ENCODE data around the gene CELA2B.
"Not testable (repeated sequence)": the region's sequence is repeated elsewhere in the genome, so short reads cannot be mapped to it uniquely, and the experiment has no call there.

CELA2B gene

DNA sequence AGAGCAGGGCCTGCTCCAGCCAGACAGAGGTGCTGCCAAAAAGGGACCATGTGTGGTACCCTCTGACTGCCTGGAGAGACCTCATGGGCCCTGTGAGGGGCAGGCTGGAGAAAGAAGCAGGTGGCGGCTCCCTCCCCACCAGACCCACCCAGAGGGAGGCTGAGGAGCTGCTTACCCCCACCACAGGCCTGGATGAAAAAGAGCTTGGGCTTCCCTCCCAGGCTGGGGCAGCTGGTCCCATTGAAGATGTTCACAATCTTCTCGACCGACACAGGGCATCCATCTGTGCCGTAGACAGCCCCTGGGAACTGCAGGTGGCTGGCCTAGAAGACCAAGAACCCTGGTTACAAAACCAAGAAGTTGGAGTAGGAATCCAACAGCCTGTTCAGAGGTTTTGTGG lies 28.5 kb downstream of the CELA2B start:
- no peak for DNase-seq

- DNase-seq = no peak
Measured at GRCh38 chr1:15506831-15507230, 30.9 kb downstream of the CELA2B start.

- DNase-seq = no peak
Measured at GRCh38 chr1:15507278-15507677, 31.4 kb downstream of the CELA2B start.

- DNase-seq = no peak
Measured at GRCh38 chr1:15508700-15509487, 33.0 kb downstream of the CELA2B start.

DNA sequence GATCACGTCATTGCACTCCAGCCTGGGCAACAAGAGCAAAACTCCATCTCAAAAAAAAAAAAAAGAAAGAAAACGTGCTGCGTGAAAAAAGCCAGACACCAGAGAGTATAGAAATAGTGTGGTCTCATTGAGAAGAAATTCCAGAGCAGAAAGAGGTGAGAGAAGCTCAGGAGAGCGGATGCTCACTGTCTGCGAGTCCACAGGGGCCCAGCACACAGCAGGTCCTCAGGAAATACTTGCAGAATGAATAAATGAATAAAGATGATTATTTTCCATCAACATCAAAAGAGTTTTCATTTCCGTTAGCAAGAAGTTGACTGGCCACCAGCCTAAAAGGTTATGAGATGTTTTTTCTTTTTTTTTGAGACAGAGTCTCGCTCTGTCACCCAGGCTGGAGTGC lies 33.7 kb downstream of the CELA2B start:
- DNase-seq = no peak

DNA sequence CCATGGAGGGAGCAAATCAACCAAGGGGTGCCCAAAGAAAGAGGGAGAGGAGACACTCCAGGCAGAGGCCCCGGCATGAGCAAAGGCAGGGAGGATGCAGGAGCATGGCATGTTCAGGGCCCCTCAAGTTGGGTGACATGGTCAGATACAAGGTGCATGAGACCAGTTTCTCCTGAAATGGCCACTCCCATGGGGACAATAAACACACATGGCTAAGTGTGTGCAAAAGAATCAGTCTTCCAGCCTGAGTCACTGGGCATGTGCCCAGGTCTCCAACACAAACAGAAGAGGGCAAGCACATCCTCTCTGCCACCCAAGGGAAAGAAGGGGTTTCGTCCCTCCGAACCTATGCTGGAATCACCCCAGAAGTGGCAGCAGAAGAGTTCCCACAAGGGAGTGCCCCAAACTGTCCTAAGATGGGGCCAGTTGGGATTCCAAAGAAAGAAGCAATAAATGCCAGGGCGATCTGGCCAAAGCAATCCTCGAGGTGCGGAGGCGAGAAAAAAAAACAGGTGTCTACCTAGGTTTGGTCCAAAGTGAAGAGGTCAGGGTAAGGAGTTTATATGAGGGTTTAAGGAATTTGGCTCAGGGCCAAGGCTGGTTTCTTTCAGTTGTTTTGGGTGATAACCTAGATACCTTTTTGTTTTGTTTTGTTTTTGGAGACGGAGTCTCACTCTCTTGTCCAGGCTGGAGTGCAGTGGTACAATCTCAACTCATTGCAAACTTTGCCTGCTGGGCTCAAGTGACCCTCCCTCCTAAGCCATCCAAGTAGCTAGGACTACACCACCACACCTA lies 34.9 kb downstream of the CELA2B start:
- no peak for DNase-seq

- DNase-seq = peak; percentile 36
Measured at GRCh38 chr1:15513192-15513591, 37.3 kb downstream of the CELA2B start.

DNA sequence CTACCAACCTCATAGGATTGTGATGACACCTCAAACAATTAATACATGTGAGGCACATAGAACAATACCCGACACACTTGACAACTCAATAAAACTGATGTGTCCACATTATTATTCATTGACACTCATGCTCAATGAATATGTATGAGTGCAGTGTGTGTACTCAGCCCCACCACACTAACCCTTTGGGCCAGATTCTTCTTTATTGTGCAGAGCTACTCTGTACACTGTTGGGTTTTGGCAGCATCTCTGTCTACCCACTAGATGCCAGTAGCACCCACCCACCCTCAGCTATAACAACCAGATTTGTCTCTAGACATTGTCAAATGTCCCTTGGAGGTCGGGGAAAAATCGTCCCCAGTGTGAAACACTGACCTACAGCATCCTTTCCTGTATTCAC lies 38.0 kb downstream of the CELA2B start:
- no peak for DNase-seq

DNA sequence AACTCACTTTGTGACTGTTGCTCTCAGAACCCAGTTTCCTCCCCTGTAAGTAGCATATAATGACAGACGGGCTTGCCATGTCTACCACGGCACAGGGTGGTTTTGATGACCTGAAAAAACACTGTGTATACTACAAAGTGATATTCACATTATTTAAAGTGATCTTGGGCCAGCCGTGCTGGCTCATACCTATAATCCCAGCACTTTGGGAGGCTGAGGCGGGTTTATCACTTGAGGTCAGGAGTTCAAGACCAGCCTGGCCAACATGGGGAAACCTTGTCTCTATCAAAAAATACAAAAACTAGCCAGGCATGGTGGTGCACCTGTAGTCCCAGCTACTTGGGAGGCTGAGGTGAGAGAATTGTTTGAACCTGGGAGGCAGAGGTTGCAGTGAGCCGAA lies 38.7 kb downstream of the CELA2B start:
- DNase-seq = not testable (repeated sequence)

- DNase-seq = peak; percentile 34
Measured at GRCh38 chr1:15515022-15515663, 39.2 kb downstream of the CELA2B start.

GRCh38 chr1:15519625-15520024 lies 43.7 kb downstream of the CELA2B start:
- DNase-seq = no peak

GRCh38 chr1:15521206-15521906 lies 45.5 kb downstream of the CELA2B start:
- not testable (repeated sequence) for DNase-seq

- DNase-seq = no peak
Measured at GRCh38 chr1:15522551-15522950, 46.6 kb downstream of the CELA2B start.

- no peak for DNase-seq
Measured at GRCh38 chr1:15523104-15524020, 47.5 kb downstream of the CELA2B start.

DNA sequence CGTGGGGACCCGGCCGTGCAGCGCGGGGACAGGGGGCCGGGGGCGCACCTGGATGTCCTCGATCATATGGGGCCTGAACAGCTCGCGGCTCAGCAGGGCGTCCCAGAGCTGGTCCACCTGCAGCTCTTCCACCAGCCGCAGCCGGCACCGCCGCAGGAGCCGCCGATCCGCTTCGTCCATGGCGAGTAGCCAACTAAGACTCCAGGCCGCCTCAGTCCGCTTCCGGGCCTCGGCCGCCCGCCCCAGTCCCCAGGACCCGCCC lies 48.0 kb downstream of the CELA2B start, which contains the start of gene CASP9:
TSS of gene CASP9 (minus strand) at position 195 of the 262 bp plus-strand sequence. CDS start at position 180, 15 bp downstream.
- no peak for DNase-seq

DNA sequence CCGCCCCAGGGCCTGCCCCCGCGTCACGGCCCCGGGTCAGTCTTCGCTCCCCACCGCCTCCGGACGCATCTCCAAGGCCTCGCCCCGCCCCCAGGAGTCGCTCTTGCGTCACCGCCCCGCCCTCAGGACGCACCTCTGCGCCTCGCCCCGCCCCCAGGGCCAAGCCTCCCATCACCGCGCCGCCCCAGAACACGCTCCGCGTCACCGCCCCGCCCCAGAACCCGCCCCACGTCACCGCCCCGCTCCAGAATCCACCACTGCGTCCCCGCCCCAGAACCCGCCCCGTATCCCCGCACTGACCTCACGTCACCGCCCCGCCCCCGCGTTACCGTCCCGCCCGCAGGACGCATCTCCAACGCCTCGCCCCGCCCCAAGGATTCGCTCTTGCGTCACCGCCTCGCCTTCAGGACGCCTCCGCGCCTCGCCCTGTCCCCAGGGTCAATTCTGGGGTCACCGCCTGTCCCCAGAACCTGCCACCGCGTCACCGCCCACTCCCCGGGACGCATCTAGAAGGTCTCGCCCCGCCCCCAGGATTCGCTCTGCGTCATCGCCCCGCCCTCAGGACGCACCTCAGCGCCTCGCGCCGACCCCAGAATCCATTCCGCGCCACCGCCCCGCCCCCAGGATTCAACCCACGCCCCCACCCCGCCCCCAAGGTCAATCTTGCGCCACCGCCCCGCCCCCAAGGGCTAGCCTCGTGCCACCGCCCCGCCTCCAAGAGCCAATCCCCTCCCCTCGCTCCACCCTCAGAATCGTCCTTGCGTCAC lies 48.6 kb downstream of the CELA2B start:
- peak; percentile 100 for DNase-seq

DNA sequence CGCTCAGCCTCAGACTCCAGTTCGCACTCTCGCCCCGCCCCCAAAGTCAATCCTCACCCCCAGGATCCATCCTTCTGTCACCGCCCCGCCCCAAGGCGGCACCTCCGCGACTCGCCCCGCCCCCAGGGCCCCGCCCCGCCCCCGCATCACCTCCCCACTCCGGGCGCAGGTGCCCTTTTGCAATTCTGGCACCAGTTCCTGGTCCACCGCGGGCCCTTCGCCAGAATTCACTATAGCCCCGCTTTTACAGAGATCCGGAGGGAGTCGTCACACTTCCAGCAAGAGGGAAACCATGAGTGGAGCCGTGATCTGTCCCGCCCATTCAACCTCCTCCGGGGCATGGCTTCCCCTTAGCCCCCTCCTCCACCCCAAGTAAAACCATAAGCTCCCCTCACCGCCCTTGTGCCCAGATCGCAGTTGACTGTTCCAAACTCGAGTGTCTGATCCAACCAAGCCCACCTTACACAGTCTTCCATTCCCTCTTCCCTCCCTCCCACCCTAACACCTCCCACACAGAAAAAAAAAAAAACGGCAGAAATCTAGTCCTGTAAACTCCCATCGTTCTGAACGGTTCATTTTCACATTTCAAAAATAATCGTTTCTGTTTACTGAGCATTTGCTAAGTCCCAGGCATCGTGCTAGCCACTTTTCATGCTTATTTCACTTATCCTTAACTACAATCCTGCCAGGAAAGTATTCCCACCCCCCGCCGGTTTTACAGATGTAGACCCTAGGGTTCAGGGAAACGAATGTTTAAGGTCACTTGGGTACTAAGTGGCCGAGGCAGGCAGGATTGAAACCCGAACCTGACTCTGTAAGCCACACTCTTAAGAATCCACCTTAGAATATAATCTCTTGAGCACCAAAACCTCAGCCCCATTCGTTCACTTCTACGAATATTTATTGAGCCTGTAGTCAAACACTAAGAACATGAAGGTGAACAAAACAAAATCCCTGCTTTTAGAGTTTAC lies 49.4 kb downstream of the CELA2B start:
- peak; percentile 75 for DNase-seq

- DNase-seq = peak; percentile 82
Measured at GRCh38 chr1:15526021-15526489, 50.2 kb downstream of the CELA2B start.

DNA sequence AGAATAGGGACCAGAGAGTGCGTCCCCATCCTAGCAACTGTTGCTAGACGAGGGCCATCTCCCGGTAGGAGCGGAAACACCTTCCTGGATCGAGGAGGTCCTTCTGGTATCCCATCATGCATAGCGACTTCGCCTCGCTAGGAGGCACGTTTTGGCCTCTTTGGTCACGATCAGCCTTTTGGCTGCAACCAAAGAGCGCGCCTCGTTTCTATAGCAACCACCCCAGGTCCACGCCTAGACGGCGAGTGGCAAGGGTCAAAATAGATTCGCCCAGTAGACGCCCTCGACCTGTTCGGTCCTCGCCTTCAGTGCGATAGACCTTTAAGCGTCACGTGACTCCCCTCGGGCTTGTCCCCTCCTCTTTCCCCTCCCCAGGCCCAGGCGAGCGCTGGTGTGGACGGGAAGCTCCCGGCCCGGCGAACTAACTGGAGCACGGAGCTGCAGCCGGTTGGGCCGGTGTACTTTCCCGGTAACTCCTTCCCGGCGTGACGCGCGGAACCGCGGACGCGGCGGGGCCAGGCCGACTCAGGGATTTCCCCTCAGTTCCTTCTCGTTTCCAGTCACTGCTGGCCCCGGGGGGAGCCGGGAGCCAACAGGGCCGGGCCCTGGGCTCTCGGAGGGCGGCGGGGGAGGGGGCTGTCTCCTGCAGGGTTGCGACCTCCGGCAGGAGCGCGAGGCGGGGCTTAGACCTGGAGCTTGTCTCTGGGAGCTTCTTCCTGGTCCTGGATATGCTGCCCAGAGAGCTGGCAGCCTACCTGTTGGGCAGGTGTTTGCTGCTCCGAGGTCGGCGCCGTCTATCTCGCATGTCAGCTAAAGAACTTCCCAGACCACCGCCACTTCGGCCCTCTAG lies 50.8 kb downstream of the CELA2B start, which contains the start of gene DNAJC16:
TSS of gene DNAJC16 (plus strand) at position 359 of the 850 bp plus-strand sequence. CDS start 2,258 bp downstream, outside the sequence.
- DNase-seq = peak; percentile 100

Measured in DMS53 (cell line).